K562 (cell line): ENCODE data around the gene ASIC1. TPM values are rescaled to one million over a fixed set of nuclear protein-coding genes. Genes with fewer than 3 reads are reported as not detected.

Experiments
- ATAC-seq: fragments of 200-7000 bp; cut with Tn5 transposase; 3 replicates; pipeline ENCODE4 v1.9.1; 2020; ENCODE audit warnings: moderate library complexity
- BruUV-seq: library from RNA; stranded (reverse); fragments of 400-500 nt; replicated peaks from 2 replicates; lab custom pipeline; 2021; lab: Mats Ljungman, UMichigan
- CTCF ChIA-PET: fragments of 300-600 bp; formaldehyde crosslinking; extraction: SDS; loops from one replicate; lab custom pipeline; 2021; ENCODE audit warnings: low intra/inter-chr PET ratio; lab: Yijun Ruan, JAX
- POLR2A ChIA-PET: fragments of 300-600, 350-650 bp; sonication (Branson Sonifier 250); formaldehyde crosslinking; extraction: SDS; loops from one replicate; lab custom pipeline; 2021; ENCODE audit warnings: antibody characterized with exemption, inconsistent platforms; lab: Yijun Ruan, JAX
- DNase-seq, 4 experiments: peaks; one replicate each; pipeline versions ENCODE4 v3.0.0 to v3.0.0-alpha.2; 2011 to 2018; ENCODE audit warnings: low spot score in 3 of 4, mixed read lengths in 3 of 4; ENCODE audit errors: extremely low read depth in 1 of 4
- FAIRE-seq: peaks from 2 replicates; lab custom pipeline; 2011; peaks lifted over from hg19 to GRCh38; lab: Jason Lieb, UNC
- H2AFZ ChIP-seq: 2 replicates; pipeline ENCODE4 v1.6.0; 2011; ENCODE audit warnings: low read depth, low read length, control low read depth, inconsistent platforms
- H3K27ac ChIP-seq: fragments of 200-600 bp; 3 replicates; pipeline ENCODE4 v1.8.0; 2011; ENCODE audit warnings: low read depth, mild to moderate bottlenecking, control low read depth, inconsistent platforms, low read length, moderate library complexity, mixed read lengths; ENCODE audit errors: extremely low read depth
- H3K27me3 ChIP-seq, 2 experiments: fragments of 300-600 bp in 1 of 2; 2 replicates in 1 of 2; 3 replicates in 1 of 2; pipeline versions ENCODE4 v1.6.0 to v1.8.0; 2011; ENCODE audit warnings: inconsistent platforms in 2 of 2, low read length in 2 of 2, mild to moderate bottlenecking in 1 of 2, mixed read lengths in 1 of 2, moderate library complexity in 1 of 2; ENCODE audit not compliant: control insufficient read depth in 2 of 2, insufficient read depth in 2 of 2
- H3K36me3 ChIP-seq: fragments of 300-600 bp; 3 replicates; pipeline ENCODE4 v1.8.0; 2011; ENCODE audit warnings: mild to moderate bottlenecking, low read length, inconsistent platforms; ENCODE audit not compliant: control insufficient read depth, insufficient read depth
- H3K4me1 ChIP-seq, 2 experiments: fragments of 200-600 bp in 1 of 2; replicated peaks in 1 of 2; 2 replicates in 1 of 2; 3 replicates in 1 of 2; pipeline versions ENCODE4 v1.5.1 to v1.8.0; 2011; ENCODE audit warnings: inconsistent platforms in 2 of 2, low read length in 2 of 2, mild to moderate bottlenecking in 1 of 2, mixed read lengths in 1 of 2, moderate library complexity in 1 of 2; ENCODE audit not compliant: control insufficient read depth in 2 of 2, insufficient read depth in 2 of 2
- H3K4me2 ChIP-seq: 2 replicates; pipeline ENCODE4 v1.6.1; 2011; ENCODE audit warnings: low read length, control low read depth, inconsistent platforms, mixed read lengths; ENCODE audit not compliant: insufficient read depth
- H3K4me3 ChIP-seq: fragments of 200-600 bp; sonication (generic), shearing (Covaris generic); 2 replicates; pipeline ENCODE4 v1.5.1; 2016; ENCODE audit warnings: control low read depth, inconsistent platforms
- H3K79me2 ChIP-seq: fragments of 200-600 bp; 3 replicates; pipeline ENCODE4 v1.8.0; 2011; ENCODE audit warnings: low read length, inconsistent platforms; ENCODE audit not compliant: control insufficient read depth, insufficient read depth
- H3K9ac ChIP-seq, 2 experiments: 2 replicates each; pipeline versions ENCODE4 v1.6.0 to v1.6.1; 2011; ENCODE audit warnings: low read depth in 2 of 2, low read length in 2 of 2, control low read depth in 1 of 2, inconsistent platforms in 1 of 2, mild to moderate bottlenecking in 1 of 2, mixed read lengths in 1 of 2; ENCODE audit not compliant: insufficient read depth in 1 of 2
- H3K9me1 ChIP-seq: one replicate; pipeline ENCODE4 v1.6.0; 2011; ENCODE audit warnings: inconsistent platforms, mild to moderate bottlenecking, low read length, moderate library complexity; ENCODE audit not compliant: control insufficient read depth, insufficient read depth
- H3K9me3 ChIP-seq: replicated peaks from 2 replicates; pipeline ENCODE4 v1.5.1; 2011; ENCODE audit warnings: low read depth, low read length, inconsistent platforms; ENCODE audit not compliant: control insufficient read depth, insufficient read depth
- H4K20me1 ChIP-seq: replicated peaks from 2 replicates; pipeline ENCODE4 v1.6.1; 2011; ENCODE audit warnings: low read length, inconsistent platforms, mixed read lengths; ENCODE audit not compliant: control insufficient read depth, insufficient read depth
- CREB1 ChIP-seq, 2 experiments: sonication (generic) in 1 of 2; formaldehyde crosslinking in 1 of 2; IDR thresholded peaks; 2 replicates each; pipeline versions ENCODE4 v1.6.1 to v1.8.0; 2012 to 2022; ENCODE audit warnings: inconsistent platforms in 1 of 2, mild to moderate bottlenecking in 1 of 2, missing genetic modification reagents in 1 of 2, moderate library complexity in 1 of 2
- PRPF4 ChIP-seq: fragments of 200-400 bp; formaldehyde crosslinking; IDR thresholded peaks from one replicate; pipeline ENCODE4 v1.6.1; 2017; ENCODE audit warnings: low read length, low read depth, mild to moderate bottlenecking; ENCODE audit not compliant: insufficient read depth, poor library complexity, severe bottlenecking
- ZNF282 ChIP-seq: sonication (generic); formaldehyde crosslinking; IDR thresholded peaks from 2 replicates; pipeline ENCODE4 v1.8.1; 2023; ENCODE audit warnings: missing genetic modification reagents
- WGBS: fragments of 100-300 bp; shearing (Covaris generic); methylation state at CpG from one replicate; pipeline ENCODE4 v1.1.6; 2016; ENCODE audit warnings: low coverage, mixed read lengths; ENCODE audit not compliant: insufficient coverage; ENCODE audit errors: missing lambda C conversion rate; 5-methylcytosine and 5-hydroxymethylcytosine counted together
- in situ Hi-C: fragments of 300-500 bp; cut with MboI; formaldehyde crosslinking; loops from 4 replicates; pipeline ENCODE4 v1.15.0; 2018; ENCODE audit warnings: inconsistent platforms, mixed read lengths
- intact Hi-C: fragments of 100-400 bp; cut with micrococcal nuclease; formaldehyde crosslinking; loops from 2 replicates; pipeline ENCODE4 v1.14.2; 2022
- polyA plus RNA-seq, 8 experiments: library from polyadenylated mRNA; depleted of rRNA in 4 of 8; stranded (reverse) in 5 of 8; unstranded in 3 of 8; fragments of >200 nt; fragmentation: Nextera tagmentation in 2 of 8; fragmentation: Illumina TruSeq in 1 of 8; extraction: Ambion mirVana in 2 of 8; extraction: Trizol in 1 of 8; gene quantifications; 2 replicates each; pipeline versions ENCODE4 v1.2.1 to v1.2.3, GENCODE V29; 2011 to 2014; ENCODE audit warnings: inconsistent platforms in 1 of 8, missing spikeins in 1 of 8
- total RNA-seq, 7 experiments: library from RNA; depleted of rRNA in 6 of 7; stranded (reverse); fragments of >200 nt in 6 of 7; fragmentation: Illumina TruSeq in 2 of 7; extraction: Trizol in 2 of 7; gene quantifications; 2 replicates each; pipeline versions ENCODE4 v1.2.1 to v1.2.3, GENCODE V29; 2011 to 2021; ENCODE audit warnings: low replicate concordance in 1 of 7

ASIC1 gene
- total and polyA plus RNA-seq, 9 of the 15 experiments (the other 6 are each of a cell fraction or from before 2014, with no cell fraction given), result 0.01 to 1.7 (median 0.45) TPM

DNA sequence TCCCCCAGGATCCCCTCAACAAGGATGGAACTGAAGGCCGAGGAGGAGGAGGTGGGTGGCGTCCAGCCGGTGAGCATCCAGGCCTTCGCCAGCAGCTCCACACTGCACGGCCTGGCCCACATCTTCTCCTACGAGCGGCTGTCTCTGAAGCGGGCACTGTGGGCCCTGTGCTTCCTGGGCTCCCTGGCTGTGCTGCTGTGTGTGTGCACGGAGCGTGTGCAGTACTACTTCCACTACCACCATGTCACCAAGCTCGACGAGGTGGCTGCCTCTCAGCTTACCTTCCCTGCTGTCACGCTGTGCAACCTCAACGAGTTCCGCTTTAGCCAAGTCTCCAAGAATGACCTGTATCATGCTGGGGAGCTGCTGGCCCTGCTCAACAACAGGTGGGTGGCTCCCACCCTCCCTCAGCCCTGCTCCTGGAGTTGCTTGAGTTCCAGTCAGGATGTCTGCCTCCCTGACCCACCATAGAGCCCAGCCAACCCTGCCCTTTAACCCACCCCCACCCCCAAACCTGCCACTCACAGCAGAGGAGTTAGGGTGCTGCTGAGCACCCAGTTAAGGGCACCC lies 1.4 kb downstream of the ASIC1 start:
- BruUV-seq, result no TSS peak
- CTCF ChIA-PET, result interaction anchor here (0.9 to 1.4 kb wide), 2 partner anchors 12 to 92 kb away, joined by 3 read pairs; no protein-coding TSS in a partner anchor
- Histone ChIP-seq H3K27ac (no peak overlapping the region), H2AFZ (no peak overlapping the region), H3K9me3 (no peaks in the 10 kb centered on the region), H3K4me2 (no peak overlapping the region), H3K4me1 (peaks cover 8 to 30% of the 10 kb centered on the region in 2 experiments; a peak in 4 of 5 replicates), H3K36me3 (no peaks in the 10 kb centered on the region), H3K27me3 (peaks cover 14 to 56% of the 10 kb centered on the region in 2 experiments; a peak in 4 of 5 replicates), H4K20me1 (peaks cover 25% of the 10 kb centered on the region), H3K79me2 (no peaks in the 10 kb centered on the region), H3K9ac (no peak overlapping the region), H3K4me3 (no peak overlapping the region), H3K9me1 (no peaks in the 10 kb centered on the region)
- DNase-seq (no peak), ATAC-seq (no peak), FAIRE-seq (no peak)
- 40% methylated on average over 12 of the region's 15 CpGs for WGBS
- in situ Hi-C loops, result loop anchor here (5.0 kb wide), 1 partner anchor 282 kb away; no protein-coding TSS in a partner anchor
- TF ChIP-seq PRPF4 (no peak), ZNF282 (CRISPR knock-in tag) (no peak), CREB1 (IDR thresholded peaks at IDR 0.05) (no peak), CREB1 (CRISPR knock-in tag; IDR thresholded peaks at IDR 0.05) (no peak)
- intact Hi-C loops, result loop anchor here (5.0 kb wide), 1 partner anchor 282 kb away; no protein-coding TSS in a partner anchor
- POLR2A ChIA-PET, result interaction anchor here (0.8 to 1.4 kb wide), 4 partner anchors 8 to 93 kb away, joined by 3 to 5 read pairs (median 3); no protein-coding TSS in a partner anchor
